ENCODE measurements around the gene RASGRP1.

RASGRP1 gene

DNA sequence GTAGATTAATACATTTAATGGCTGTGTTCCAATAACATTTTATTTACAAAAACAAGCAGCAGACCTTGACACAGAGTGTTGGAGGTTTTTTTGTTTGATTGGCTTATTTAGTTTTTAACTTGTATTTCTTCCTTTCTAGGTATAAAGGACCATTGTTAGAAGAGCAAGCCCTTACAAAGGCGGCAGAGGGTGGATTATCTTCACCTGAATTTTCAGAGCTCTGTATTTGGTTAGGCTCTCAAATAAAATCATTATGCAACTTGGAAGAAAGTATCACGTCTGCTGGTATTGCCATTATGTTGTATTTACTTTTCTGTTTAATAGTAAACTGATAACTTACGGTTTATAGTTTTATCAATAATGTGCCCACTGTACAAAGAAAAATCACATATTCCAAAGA lies 100.7 kb downstream of the RASGRP1 start:
- TF ChIP-seq ZNF384 (IDR thresholded peaks at IDR 0.05) = no peak
- TF ChIP-seq, protein P1, sequence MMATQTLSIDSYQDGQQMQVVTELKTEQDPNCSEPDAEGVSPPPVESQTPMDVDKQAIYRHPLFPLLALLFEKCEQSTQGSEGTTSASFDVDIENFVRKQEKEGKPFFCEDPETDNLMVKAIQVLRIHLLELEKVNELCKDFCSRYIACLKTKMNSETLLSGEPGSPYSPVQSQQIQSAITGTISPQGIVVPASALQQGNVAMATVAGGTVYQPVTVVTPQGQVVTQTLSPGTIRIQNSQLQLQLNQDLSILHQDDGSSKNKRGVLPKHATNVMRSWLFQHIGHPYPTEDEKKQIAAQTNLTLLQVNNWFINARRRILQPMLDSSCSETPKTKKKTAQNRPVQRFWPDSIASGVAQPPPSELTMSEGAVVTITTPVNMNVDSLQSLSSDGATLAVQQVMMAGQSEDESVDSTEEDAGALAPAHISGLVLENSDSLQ (IDR thresholded peaks at IDR 0.05) = no peak
- no peak for TF ChIP-seq CTBP1 (IDR thresholded peaks at IDR 0.05; ENCODE audit: borderline replicate concordance)
- no peak for TF ChIP-seq L3MBTL2 (conservative IDR thresholded peaks at IDR 0.05)
- no peak for TF ChIP-seq ELF4 (IDR thresholded peaks at IDR 0.05)
- no peak for TF ChIP-seq HDGF (IDR thresholded peaks at IDR 0.05; ENCODE audit: borderline replicate concordance)
- TF ChIP-seq TARDBP (IDR thresholded peaks at IDR 0.05) = no peak
- TF ChIP-seq BHLHE40 (IDR thresholded peaks at IDR 0.05; ENCODE audit: borderline replicate concordance) = no peak
- no peak for TF ChIP-seq FOXK2 (IDR thresholded peaks at IDR 0.05)
- TF ChIP-seq FOXA1 (IDR thresholded peaks at IDR 0.05) = no peak
- no peak for TF ChIP-seq FOXM1 (IDR thresholded peaks at IDR 0.05; ENCODE audit: borderline replicate concordance)
- TF ChIP-seq LEF1 (IDR thresholded peaks at IDR 0.05; ENCODE audit: borderline replicate concordance) = no peak
- POLR2A ChIA-PET = no interaction called here
- CTCF ChIA-PET = interaction anchor here (0.6 to 0.7 kb wide), 2 partner anchors 23 to 1643 kb away, joined by 3 read pairs; no protein-coding TSS in a partner anchor
- DNase-seq (ENCODE audit: extremely low spot score) = no peak

DNA sequence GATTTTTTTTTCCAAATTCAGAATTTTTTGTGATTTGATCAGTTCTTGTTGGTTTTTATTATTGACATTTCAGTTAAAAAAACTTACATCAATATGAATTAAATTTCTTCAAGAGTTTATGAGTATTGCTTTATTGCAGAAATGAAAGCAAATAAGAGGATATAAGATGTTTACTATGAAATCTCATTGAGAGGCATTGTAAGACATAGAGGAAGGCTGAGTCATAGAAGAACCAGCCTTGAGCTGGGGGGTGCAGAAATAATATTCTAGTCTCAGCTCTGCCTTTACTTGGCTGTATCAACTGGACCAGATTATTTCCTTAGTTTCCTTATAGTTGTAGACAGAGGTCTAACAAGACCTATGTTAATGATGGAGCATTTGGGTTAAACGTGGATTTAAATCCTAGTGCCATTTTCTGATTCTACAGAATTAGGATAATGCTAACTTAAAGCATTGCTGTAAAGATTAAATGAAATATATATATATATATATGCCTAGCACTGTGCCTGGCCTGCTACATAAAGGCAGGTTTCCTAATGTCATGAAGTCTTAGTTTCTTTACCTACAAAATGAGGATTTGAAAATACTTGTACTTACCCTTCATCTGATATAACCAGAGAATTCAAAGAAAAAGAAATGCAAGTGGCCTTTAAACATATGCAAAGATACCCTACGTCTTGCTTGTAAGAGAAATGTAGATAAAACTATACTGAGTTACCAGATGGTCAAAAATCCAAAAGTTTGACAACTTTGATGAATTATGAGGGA lies 103.4 kb downstream of the RASGRP1 start:
- ChIA-PET POLR2A (no interaction called here), CTCF (no interaction called here)
- no peak for DNase-seq (ENCODE audit: extremely low spot score)
- TF ChIP-seq BHLHE40 (IDR thresholded peaks at IDR 0.05; ENCODE audit: borderline replicate concordance) (no peak), LEF1 (IDR thresholded peaks at IDR 0.05; ENCODE audit: borderline replicate concordance) (no peak), SUZ12 (IDR thresholded peaks at IDR 0.05) (no peak), FOXA1 (IDR thresholded peaks at IDR 0.05) (no peak), NFRKB (IDR thresholded peaks at IDR 0.05) (no peak), CTBP1 (IDR thresholded peaks at IDR 0.05; ENCODE audit: borderline replicate concordance) (no peak), ELF4 (IDR thresholded peaks at IDR 0.05) (no peak), FOXK2 (IDR thresholded peaks at IDR 0.05) (no peak), FOXM1 (IDR thresholded peaks at IDR 0.05; ENCODE audit: borderline replicate concordance) (no peak), ARNT (IDR thresholded peaks at IDR 0.05) (no peak), ZNF384 (IDR thresholded peaks at IDR 0.05) (no peak), SP1 (IDR thresholded peaks at IDR 0.05) (no peak), TARDBP (IDR thresholded peaks at IDR 0.05) (no peak)
- TF ChIP-seq, protein P1 (IDR thresholded peaks at IDR 0.05) = no peak

DNA sequence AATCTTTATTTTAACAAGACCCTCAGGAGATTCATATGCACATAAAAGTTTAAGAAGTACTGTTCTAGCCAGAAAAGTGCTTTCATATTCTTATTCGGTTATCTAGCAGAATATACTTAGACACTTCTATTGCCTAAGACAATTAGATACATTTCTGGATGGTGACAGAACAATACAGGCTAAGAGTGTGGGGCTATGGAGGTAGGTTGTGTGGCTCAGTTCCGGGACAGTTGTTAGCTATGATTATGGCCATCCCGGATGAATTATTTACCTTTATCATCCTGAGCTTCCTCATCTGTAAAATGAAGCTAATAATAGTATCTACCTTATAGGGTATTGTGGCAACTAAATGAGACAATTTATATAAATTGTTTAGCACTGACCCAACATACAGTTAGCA lies 104.1 kb downstream of the RASGRP1 start:
- no peak for DNase-seq (ENCODE audit: extremely low spot score)
- CTCF ChIA-PET = no interaction called here
- no peak for TF ChIP-seq LEF1 (IDR thresholded peaks at IDR 0.05; ENCODE audit: borderline replicate concordance)
- TF ChIP-seq ELF4 (IDR thresholded peaks at IDR 0.05) = no peak
- no peak for TF ChIP-seq FOXM1 (IDR thresholded peaks at IDR 0.05; ENCODE audit: borderline replicate concordance)
- TF ChIP-seq ARNT (IDR thresholded peaks at IDR 0.05) = no peak
- no peak for TF ChIP-seq FOXA1 (IDR thresholded peaks at IDR 0.05)
- TF ChIP-seq ZNF384 (IDR thresholded peaks at IDR 0.05) = no peak
- TF ChIP-seq, protein P1 (IDR thresholded peaks at IDR 0.05) = no peak
- TF ChIP-seq FOXK2 (IDR thresholded peaks at IDR 0.05) = no peak
- no peak for TF ChIP-seq SP1 (IDR thresholded peaks at IDR 0.05)
- POLR2A ChIA-PET = no interaction called here

DNA sequence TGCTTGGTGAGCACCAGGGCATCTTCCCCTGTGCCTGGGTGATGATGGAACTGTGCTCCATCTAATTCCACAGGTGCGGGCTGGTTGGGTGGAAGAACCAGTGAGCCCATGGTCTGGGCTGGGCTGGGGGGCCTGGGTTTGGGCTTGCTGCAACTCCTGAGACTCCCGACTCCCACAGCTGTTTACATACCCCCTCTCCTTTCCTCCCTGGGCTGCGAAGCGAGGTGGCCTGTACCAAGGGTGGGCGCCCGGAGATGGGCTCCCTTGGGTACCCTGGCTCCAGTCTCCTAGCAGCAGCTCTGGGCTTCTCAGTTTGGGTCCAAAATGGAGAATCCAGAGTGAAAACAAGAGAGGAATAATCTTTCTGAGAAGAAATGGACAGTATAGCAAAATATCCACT lies 105.1 kb downstream of the RASGRP1 start:
- no peak for TF ChIP-seq NFRKB (IDR thresholded peaks at IDR 0.05)
- TF ChIP-seq BHLHE40 (IDR thresholded peaks at IDR 0.05; ENCODE audit: borderline replicate concordance) = no peak
- no peak for TF ChIP-seq SUZ12 (IDR thresholded peaks at IDR 0.05)
- TF ChIP-seq FOXA1 (IDR thresholded peaks at IDR 0.05) = no peak
- no peak for TF ChIP-seq ELF4 (IDR thresholded peaks at IDR 0.05)
- no peak for TF ChIP-seq ARNT (IDR thresholded peaks at IDR 0.05)
- TF ChIP-seq LEF1 (IDR thresholded peaks at IDR 0.05; ENCODE audit: borderline replicate concordance) = no peak
- no peak for TF ChIP-seq HDGF (IDR thresholded peaks at IDR 0.05; ENCODE audit: borderline replicate concordance)
- TF ChIP-seq SP1 (IDR thresholded peaks at IDR 0.05) = no peak
- TF ChIP-seq FOXM1 (IDR thresholded peaks at IDR 0.05; ENCODE audit: borderline replicate concordance) = no peak
- TF ChIP-seq FOXK2 (IDR thresholded peaks at IDR 0.05) = no peak
- no peak for TF ChIP-seq TARDBP (IDR thresholded peaks at IDR 0.05)
- TF ChIP-seq L3MBTL2 (conservative IDR thresholded peaks at IDR 0.05) = no peak
- no peak for TF ChIP-seq ZNF384 (IDR thresholded peaks at IDR 0.05)
- POLR2A ChIA-PET = no interaction called here
- CTCF ChIA-PET = no interaction called here
- DNase-seq (ENCODE audit: extremely low spot score) = no peak

DNA sequence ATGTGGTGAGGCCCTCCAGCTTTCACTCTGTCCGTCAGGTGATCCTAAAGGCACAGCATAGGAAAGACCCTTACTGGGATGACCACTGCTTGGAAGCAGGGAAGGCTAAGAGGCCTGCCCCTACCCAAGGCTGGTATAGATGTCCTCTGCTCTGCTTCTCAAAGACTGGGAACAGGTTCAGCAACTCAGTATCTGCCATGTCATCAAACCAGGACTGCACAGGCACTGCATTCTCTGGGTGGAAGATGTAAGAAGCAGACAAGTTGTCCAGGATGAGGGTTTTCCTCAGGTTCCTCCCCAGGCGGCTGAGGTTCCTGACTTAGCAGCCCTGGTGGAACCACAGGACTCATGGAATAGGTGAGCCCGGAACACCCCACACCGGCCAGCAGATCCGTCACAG lies 106.0 kb downstream of the RASGRP1 start:
- DNase-seq (ENCODE audit: extremely low spot score) = no peak
- CTCF ChIA-PET = no interaction called here
- POLR2A ChIA-PET = no interaction called here
- TF ChIP-seq SUZ12 (IDR thresholded peaks at IDR 0.05) (no peak), FOXA1 (IDR thresholded peaks at IDR 0.05) (no peak), TARDBP (IDR thresholded peaks at IDR 0.05) (no peak), HDGF (IDR thresholded peaks at IDR 0.05; ENCODE audit: borderline replicate concordance) (no peak), FOXK2 (IDR thresholded peaks at IDR 0.05) (no peak), BHLHE40 (IDR thresholded peaks at IDR 0.05; ENCODE audit: borderline replicate concordance) (no peak), ARNT (IDR thresholded peaks at IDR 0.05) (no peak), ZNF384 (IDR thresholded peaks at IDR 0.05) (no peak), FOXM1 (IDR thresholded peaks at IDR 0.05; ENCODE audit: borderline replicate concordance) (no peak), CTBP1 (IDR thresholded peaks at IDR 0.05; ENCODE audit: borderline replicate concordance) (no peak), ELF4 (IDR thresholded peaks at IDR 0.05) (no peak), L3MBTL2 (conservative IDR thresholded peaks at IDR 0.05) (no peak), LEF1 (IDR thresholded peaks at IDR 0.05; ENCODE audit: borderline replicate concordance) (no peak), NFRKB (IDR thresholded peaks at IDR 0.05) (no peak), SP1 (IDR thresholded peaks at IDR 0.05) (no peak)
- TF ChIP-seq, protein P1 (IDR thresholded peaks at IDR 0.05) = no peak
